Erythroblast (primary cell): ENCODE results near the gene FAM181A.

ENCODE experiments used
- GATA1 ChIP-seq: IDR thresholded peaks from 2 replicates; pipeline ENCODE4 v1.6.1; 2011; ENCODE audit warnings: low read depth, mild to moderate bottlenecking, control low read depth, low read length, moderate library complexity
- POLR2A ChIP-seq: IDR thresholded peaks from 2 replicates; pipeline ENCODE4 v1.6.1; 2011; ENCODE audit warnings: mild to moderate bottlenecking, low read length

DNA sequence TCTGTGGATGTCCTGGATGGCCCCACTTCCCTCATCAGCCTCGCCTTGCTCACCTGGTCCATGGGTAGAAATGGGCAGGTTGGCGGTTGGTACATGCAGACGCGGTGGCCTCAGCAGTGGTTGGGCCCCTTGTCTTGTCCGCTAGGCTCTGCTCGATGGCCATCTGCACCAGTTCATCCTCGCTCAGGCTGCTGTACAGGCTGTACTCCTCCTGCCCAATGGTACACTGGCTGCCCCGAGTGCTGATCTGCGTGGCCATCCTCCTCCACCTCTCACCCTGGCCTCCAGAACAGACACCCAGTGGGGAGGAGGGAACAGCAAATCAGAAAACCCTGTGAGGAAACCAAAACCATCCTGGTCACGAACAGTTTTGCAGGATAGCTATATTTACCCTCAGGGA, 37.1 kb downstream of the FAM181A start:
- TF ChIP-seq POLR2A (no peak), GATA1 (no peak)
